ENCODE data around the gene EPHB2.

DNA sequence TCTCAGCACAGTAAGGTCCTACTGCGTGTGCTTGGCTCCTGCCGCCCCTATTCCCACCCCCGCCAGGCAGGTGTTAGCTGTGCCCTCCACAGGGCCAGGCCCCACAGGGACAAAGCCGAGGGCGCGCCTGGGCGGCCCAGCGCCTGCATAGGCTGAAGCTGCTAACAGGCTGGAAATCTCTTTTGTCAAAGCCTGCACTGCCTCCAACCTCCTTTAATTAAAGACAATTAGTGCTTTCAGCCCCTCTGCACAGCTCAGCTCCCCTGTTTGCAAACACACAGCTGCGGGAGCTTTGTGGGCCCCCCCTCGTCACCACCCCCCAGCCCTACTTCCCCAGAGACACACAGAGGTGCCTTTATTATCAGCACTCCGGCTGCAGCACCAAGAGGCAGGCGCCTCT lies 95.9 kb downstream of the EPHB2 start:
- no peak for TF ChIP-seq POLR2AphosphoS5 (IDR thresholded peaks at IDR 0.05; ENCODE audit: low read depth, low read length)
- TF ChIP-seq, protein P1, sequence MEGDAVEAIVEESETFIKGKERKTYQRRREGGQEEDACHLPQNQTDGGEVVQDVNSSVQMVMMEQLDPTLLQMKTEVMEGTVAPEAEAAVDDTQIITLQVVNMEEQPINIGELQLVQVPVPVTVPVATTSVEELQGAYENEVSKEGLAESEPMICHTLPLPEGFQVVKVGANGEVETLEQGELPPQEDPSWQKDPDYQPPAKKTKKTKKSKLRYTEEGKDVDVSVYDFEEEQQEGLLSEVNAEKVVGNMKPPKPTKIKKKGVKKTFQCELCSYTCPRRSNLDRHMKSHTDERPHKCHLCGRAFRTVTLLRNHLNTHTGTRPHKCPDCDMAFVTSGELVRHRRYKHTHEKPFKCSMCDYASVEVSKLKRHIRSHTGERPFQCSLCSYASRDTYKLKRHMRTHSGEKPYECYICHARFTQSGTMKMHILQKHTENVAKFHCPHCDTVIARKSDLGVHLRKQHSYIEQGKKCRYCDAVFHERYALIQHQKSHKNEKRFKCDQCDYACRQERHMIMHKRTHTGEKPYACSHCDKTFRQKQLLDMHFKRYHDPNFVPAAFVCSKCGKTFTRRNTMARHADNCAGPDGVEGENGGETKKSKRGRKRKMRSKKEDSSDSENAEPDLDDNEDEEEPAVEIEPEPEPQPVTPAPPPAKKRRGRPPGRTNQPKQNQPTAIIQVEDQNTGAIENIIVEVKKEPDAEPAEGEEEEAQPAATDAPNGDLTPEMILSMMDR (IDR thresholded peaks at IDR 0.05; ENCODE audit: control extremely low read depth in 1 of 3, insufficient read depth in 1 of 3, low read depth in 1 of 3, low read length in 3 of 3), result no peak
- TF ChIP-seq NRF1 (IDR thresholded peaks at IDR 0.05; ENCODE audit: low read depth, low read length), result no peak
- TF ChIP-seq SRF (IDR thresholded peaks at IDR 0.05; ENCODE audit: low read depth, low read length), result no peak
- no peak for TF ChIP-seq GTF2F1 (IDR thresholded peaks at IDR 0.05; ENCODE audit: borderline replicate concordance, low read depth, low read length)
- no peak for TF ChIP-seq EGR1 (IDR thresholded peaks at IDR 0.05; ENCODE audit: borderline replicate concordance, low read depth, low read length)
- TF ChIP-seq MAFK (IDR thresholded peaks at IDR 0.05; ENCODE audit: low read depth, low read length), result no peak
